SK-N-SH treated with all-trans-retinoic acid at 6 μM for 48 hours (cell line): ENCODE data around the gene SELENOM.
"Not testable (repeated sequence)": the region's sequence is repeated elsewhere in the genome, so short reads cannot be mapped to it uniquely, and the experiment has no call there.

Source experiments
- BACH2 ChIP-seq: fragments of 250-450 bp; sonication (Bioruptor Pico); IDR thresholded peaks from 2 replicates; pipeline ENCODE4 v1.9.0; 2021; ENCODE audit warnings: mild to moderate bottlenecking, borderline replicate concordance
- GLIS3 ChIP-seq: fragments of 250-450 bp; sonication (Bioruptor Pico); IDR thresholded peaks from 2 replicates; pipeline ENCODE4 v1.5.0; 2020; ENCODE audit warnings: mild to moderate bottlenecking, moderate library complexity
- ZFP30 ChIP-seq: fragments of 450-650 bp; formaldehyde crosslinking; IDR thresholded peaks from 2 replicates; pipeline ENCODE4 v1.5.0; 2022; ENCODE audit warnings: mild to moderate bottlenecking, moderate library complexity
- TF ChIP-seq, protein P1 (sequence below): fragments of 250-450 bp; sonication (Bioruptor Pico); IDR thresholded peaks from 2 replicates; pipeline ENCODE4 v1.8.0; 2020; ENCODE audit warnings: mild to moderate bottlenecking, moderate library complexity, borderline replicate concordance
- TF ChIP-seq, protein P2 (sequence below): fragments of 250-450 bp; sonication (Bioruptor Pico); IDR thresholded peaks from 2 replicates; pipeline ENCODE4 v1.5.1; 2020; ENCODE audit warnings: low read depth, mild to moderate bottlenecking, moderate library complexity
- TF ChIP-seq, protein P3 (sequence below): fragments of 250-450 bp; sonication (Bioruptor Pico); IDR thresholded peaks from 2 replicates; pipeline ENCODE4 v1.8.0; 2021; ENCODE audit warnings: low read depth, mild to moderate bottlenecking, moderate library complexity, borderline replicate concordance

DNA sequence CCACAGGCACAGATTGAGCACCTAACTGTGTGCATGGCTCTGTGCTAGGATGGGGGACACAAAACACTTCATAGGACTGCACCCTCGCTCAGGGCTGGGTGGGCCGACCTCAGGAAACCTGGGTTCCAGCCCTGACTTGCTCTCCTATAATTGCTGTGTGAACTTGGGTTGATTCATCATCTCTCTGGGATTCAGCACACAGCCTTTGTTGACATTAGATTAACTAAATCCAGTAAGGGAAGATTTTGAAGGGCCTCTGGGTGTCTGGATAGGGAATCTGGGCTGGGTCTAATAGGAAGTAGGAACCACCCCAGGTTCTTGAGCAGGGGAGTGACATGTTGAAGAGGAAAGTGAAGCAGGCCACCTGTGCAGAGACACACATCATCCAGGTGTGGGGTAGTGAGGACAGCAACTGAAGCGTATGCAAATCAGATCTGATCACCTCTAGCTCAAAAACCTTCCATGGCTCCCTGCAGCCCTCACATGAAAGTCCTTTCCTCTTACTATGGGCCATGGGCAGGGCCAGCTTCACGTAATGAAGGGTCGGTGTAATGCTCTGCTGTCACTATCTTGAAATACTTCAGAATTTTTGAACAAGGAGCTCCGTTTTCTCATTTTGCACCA lies 37.6 kb downstream of the SELENOM start:
- TF ChIP-seq ZFP30, BACH2, GLIS3 (CRISPR knock-in tag): not testable (repeated sequence)
- TF ChIP-seq, protein P1, sequence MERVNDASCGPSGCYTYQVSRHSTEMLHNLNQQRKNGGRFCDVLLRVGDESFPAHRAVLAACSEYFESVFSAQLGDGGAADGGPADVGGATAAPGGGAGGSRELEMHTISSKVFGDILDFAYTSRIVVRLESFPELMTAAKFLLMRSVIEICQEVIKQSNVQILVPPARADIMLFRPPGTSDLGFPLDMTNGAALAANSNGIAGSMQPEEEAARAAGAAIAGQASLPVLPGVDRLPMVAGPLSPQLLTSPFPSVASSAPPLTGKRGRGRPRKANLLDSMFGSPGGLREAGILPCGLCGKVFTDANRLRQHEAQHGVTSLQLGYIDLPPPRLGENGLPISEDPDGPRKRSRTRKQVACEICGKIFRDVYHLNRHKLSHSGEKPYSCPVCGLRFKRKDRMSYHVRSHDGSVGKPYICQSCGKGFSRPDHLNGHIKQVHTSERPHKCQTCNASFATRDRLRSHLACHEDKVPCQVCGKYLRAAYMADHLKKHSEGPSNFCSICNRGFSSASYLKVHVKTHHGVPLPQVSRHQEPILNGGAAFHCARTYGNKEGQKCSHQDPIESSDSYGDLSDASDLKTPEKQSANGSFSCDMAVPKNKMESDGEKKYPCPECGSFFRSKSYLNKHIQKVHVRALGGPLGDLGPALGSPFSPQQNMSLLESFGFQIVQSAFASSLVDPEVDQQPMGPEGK (CRISPR knock-in tag): not testable (repeated sequence)
- TF ChIP-seq, protein P2, sequence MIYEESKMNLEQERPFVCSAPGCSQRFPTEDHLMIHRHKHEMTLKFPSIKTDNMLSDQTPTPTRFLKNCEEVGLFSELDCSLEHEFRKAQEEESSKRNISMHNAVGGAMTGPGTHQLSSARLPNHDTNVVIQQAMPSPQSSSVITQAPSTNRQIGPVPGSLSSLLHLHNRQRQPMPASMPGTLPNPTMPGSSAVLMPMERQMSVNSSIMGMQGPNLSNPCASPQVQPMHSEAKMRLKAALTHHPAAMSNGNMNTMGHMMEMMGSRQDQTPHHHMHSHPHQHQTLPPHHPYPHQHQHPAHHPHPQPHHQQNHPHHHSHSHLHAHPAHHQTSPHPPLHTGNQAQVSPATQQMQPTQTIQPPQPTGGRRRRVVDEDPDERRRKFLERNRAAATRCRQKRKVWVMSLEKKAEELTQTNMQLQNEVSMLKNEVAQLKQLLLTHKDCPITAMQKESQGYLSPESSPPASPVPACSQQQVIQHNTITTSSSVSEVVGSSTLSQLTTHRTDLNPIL (CRISPR knock-in tag): not testable (repeated sequence)
- TF ChIP-seq, protein P3, sequence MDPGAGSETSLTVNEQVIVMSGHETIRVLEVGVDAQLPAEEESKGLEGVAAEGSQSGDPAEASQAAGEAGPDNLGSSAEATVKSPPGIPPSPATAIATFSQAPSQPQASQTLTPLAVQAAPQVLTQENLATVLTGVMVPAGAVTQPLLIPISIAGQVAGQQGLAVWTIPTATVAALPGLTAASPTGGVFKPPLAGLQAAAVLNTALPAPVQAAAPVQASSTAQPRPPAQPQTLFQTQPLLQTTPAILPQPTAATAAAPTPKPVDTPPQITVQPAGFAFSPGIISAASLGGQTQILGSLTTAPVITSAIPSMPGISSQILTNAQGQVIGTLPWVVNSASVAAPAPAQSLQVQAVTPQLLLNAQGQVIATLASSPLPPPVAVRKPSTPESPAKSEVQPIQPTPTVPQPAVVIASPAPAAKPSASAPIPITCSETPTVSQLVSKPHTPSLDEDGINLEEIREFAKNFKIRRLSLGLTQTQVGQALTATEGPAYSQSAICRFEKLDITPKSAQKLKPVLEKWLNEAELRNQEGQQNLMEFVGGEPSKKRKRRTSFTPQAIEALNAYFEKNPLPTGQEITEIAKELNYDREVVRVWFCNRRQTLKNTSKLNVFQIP (CRISPR knock-in tag): not testable (repeated sequence)
